ENCODE results near the gene VPS33B.

The VPS33B gene

GRCh38 chr15:90994417-90995311 is 27.7 kb downstream of the VPS33B start, which contains the start of gene PRC1 (continued):
- no peak for TF ChIP-seq TCF7L2 (IDR thresholded peaks at IDR 0.05; ENCODE audit: borderline replicate concordance, low read depth, low read length)
- TF ChIP-seq ELK4 (IDR thresholded peaks at IDR 0.05; ENCODE audit: borderline replicate concordance, low read depth, low read length), result no peak
- TF ChIP-seq PATZ1 (tag by site-specific recombination; IDR thresholded peaks at IDR 0.05), result peak; percentile 92
- peak; percentile 57; the same call in 1 of the 2 replicates for TF ChIP-seq ZNF449 (tag by site-specific recombination; IDR thresholded peaks at IDR 0.05)
- no peak for TF ChIP-seq ZNF645 (tag by site-specific recombination; IDR thresholded peaks at IDR 0.05)
- no peak for TF ChIP-seq GLI2 (tag by site-specific recombination; IDR thresholded peaks at IDR 0.05; ENCODE audit: borderline replicate concordance, low read depth)
- no peak for TF ChIP-seq ZNF157 (tag by site-specific recombination; IDR thresholded peaks at IDR 0.05)
- TF ChIP-seq HOXA7 (CRISPR knock-in tag; IDR thresholded peaks at IDR 0.05; ENCODE audit: borderline replicate concordance), result no peak
- TF ChIP-seq ZNF311 (tag by site-specific recombination; IDR thresholded peaks at IDR 0.05; ENCODE audit: borderline replicate concordance), result no peak
- no peak for TF ChIP-seq ZNF560 (tag by site-specific recombination; IDR thresholded peaks at IDR 0.05; ENCODE audit: borderline replicate concordance)
- TF ChIP-seq RBAK (tag by site-specific recombination; IDR thresholded peaks at IDR 0.05), result no peak
- TF ChIP-seq ZNF792 (tag by site-specific recombination; IDR thresholded peaks at IDR 0.05), result no peak
- TF ChIP-seq ZNF121 (tag by site-specific recombination; IDR thresholded peaks at IDR 0.05), result 0 out of 2 replicates have a peak, but pooled peaks have one; percentile 36
- 0 out of 2 replicates have a peak, but pooled peaks have one; percentile 31 for TF ChIP-seq ZNF184 (tag by site-specific recombination; IDR thresholded peaks at IDR 0.05)
- TF ChIP-seq ZNF391 (tag by site-specific recombination; IDR thresholded peaks at IDR 0.05; ENCODE audit: borderline replicate concordance, low read depth), result peak; percentile 59; the same call in 1 of the 2 replicates
- TF ChIP-seq ZNF37A (tag by site-specific recombination; IDR thresholded peaks at IDR 0.05), result peak; percentile 22; the same call in 1 of the 2 replicates
- TF ChIP-seq ZFHX2 (tag by site-specific recombination; conservative IDR thresholded peaks at IDR 0.05), result peak; percentile 87
- TF ChIP-seq ZNF768 (tag by site-specific recombination; IDR thresholded peaks at IDR 0.05), result no peak
- TF ChIP-seq ZNF473 (tag by site-specific recombination; IDR thresholded peaks at IDR 0.05), result no peak
- TF ChIP-seq ZNF785 (tag by site-specific recombination; IDR thresholded peaks at IDR 0.05), result no peak
- TF ChIP-seq REST (tag by site-specific recombination; IDR thresholded peaks at IDR 0.05), result no peak
- peak; percentile 78 for TF ChIP-seq ZNF398 (tag by site-specific recombination; IDR thresholded peaks at IDR 0.05)
- TF ChIP-seq GLIS1 (tag by site-specific recombination; IDR thresholded peaks at IDR 0.05), result peak; percentile 84
- TF ChIP-seq ZNF146 (tag by site-specific recombination; IDR thresholded peaks at IDR 0.05), result 0 out of 2 replicates have a peak, but pooled peaks have one; percentile 16
- TF ChIP-seq ZNF18 (tag by site-specific recombination; IDR thresholded peaks at IDR 0.05), result 0 out of 2 replicates have a peak, but pooled peaks have one; percentile 24
